HFFc6 (cell line): ENCODE measurements around the gene NUAK1. TPM values are rescaled to one million over a fixed set of nuclear protein-coding genes. Genes with fewer than 3 reads are reported as not detected.

Source experiments
- DNase-seq: peaks from one replicate; pipeline ENCODE4 v3.0.0-alpha.2; 2018
- H3K27ac Mint-ChIP-seq: 2 replicates; pipeline ENCODE4 v1.8.0; 2020; ENCODE audit warnings: mild to moderate bottlenecking, mixed read lengths
- H3K27me3 Mint-ChIP-seq: 2 replicates; pipeline ENCODE4 v1.8.0; 2021; ENCODE audit warnings: mild to moderate bottlenecking, moderate library complexity, mixed read lengths; ENCODE audit not compliant: insufficient read depth
- H3K36me3 Mint-ChIP-seq: 2 replicates; pipeline ENCODE4 v1.8.0; 2021; ENCODE audit warnings: low read depth, mixed read lengths
- H3K4me1 Mint-ChIP-seq: 2 replicates; pipeline ENCODE4 v1.8.0; 2020; ENCODE audit warnings: low read depth, mixed read lengths
- H3K4me3 Mint-ChIP-seq: 2 replicates; pipeline ENCODE4 v1.8.0; 2020; ENCODE audit warnings: mild to moderate bottlenecking, moderate library complexity, mixed read lengths
- H3K9me3 Mint-ChIP-seq: 2 replicates; pipeline ENCODE4 v1.8.0; 2020; ENCODE audit warnings: mild to moderate bottlenecking, mixed read lengths
- CTCF ChIP-seq: fragments of 200-600 bp; sonication (generic); IDR thresholded peaks from 2 replicates; pipeline ENCODE4 v1.5.0; 2021; ENCODE audit warnings: antibody characterized with exemption, mild to moderate bottlenecking
- total RNA-seq, 6 experiments: library from RNA; stranded (reverse); fragmentation: NEBNext Ultra II Directional; extraction: Animal tissue kit (Norgen Biotek cat#: 25700); gene quantifications; 2 replicates in 1 of 6; 3 replicates in 5 of 6; pipeline ENCODE4 v1.2.3, GENCODE V29; 2021

The NUAK1 gene
- total RNA-seq, 6 experiments from 2014 or later: 11.0 to 37.3 (median 14.1) TPM

- H3K4me3 Mint-ChIP-seq: peak overlapping the region; percentile 6; the same call in 1 of the 2 replicates
- H3K27ac Mint-ChIP-seq: peak overlapping the region; percentile 34; the same call in 1 of the 2 replicates
- peaks cover 43% of the 10 kb centered on the region for H3K4me1 Mint-ChIP-seq
- peak; percentile 60 for DNase-seq
- no peak for TF ChIP-seq CTCF
- H3K9me3 Mint-ChIP-seq: peaks cover 9% of the 10 kb centered on the region; the same call in 1 of the 2 replicates
- H3K27me3 Mint-ChIP-seq: peaks cover 4% of the 10 kb centered on the region; the same call in 1 of the 2 replicates
- peaks cover 21% of the 10 kb centered on the region for H3K36me3 Mint-ChIP-seq
Measured at GRCh38 chr12:106058256-106059182, 80.2 kb downstream of the NUAK1 start.

- Mint-ChIP-seq H3K4me1 (peaks cover 62% of the 10 kb centered on the region), H3K4me3 (no peak overlapping the region), H3K27me3 (no peaks in the 10 kb centered on the region; the same call in 1 of the 2 replicates), H3K27ac (no peak overlapping the region), H3K36me3 (peaks cover 16% of the 10 kb centered on the region), H3K9me3 (peaks cover 9% of the 10 kb centered on the region; the same call in 1 of the 2 replicates)
- TF ChIP-seq CTCF: no peak
- no peak for DNase-seq
Measured at GRCh38 chr12:106054049-106054448, 84.7 kb downstream of the NUAK1 start.

GRCh38 chr12:106051853-106052531, 86.8 kb downstream of the NUAK1 start:
- Mint-ChIP-seq H3K27ac (no peak overlapping the region), H3K36me3 (peaks cover 16% of the 10 kb centered on the region), H3K4me1 (peaks cover 53% of the 10 kb centered on the region), H3K9me3 (peaks cover 9% of the 10 kb centered on the region; the same call in 1 of the 2 replicates), H3K27me3 (no peaks in the 10 kb centered on the region; the same call in 1 of the 2 replicates), H3K4me3 (0 out of 2 replicates have a peak overlapping the region, but pooled peaks have one; percentile 8)
- no peak for TF ChIP-seq CTCF
- no peak for DNase-seq

- no peaks in the 10 kb centered on the region; the same call in 1 of the 2 replicates for H3K27me3 Mint-ChIP-seq
- no peak for TF ChIP-seq CTCF
- no peak overlapping the region for H3K27ac Mint-ChIP-seq
- peaks cover 74% of the 10 kb centered on the region for H3K4me1 Mint-ChIP-seq
- H3K36me3 Mint-ChIP-seq: no peaks in the 10 kb centered on the region
- no peak overlapping the region for H3K4me3 Mint-ChIP-seq
- no peaks in the 10 kb centered on the region for H3K9me3 Mint-ChIP-seq
- DNase-seq: no peak
Measured at GRCh38 chr12:106049546-106049945, 89.2 kb downstream of the NUAK1 start.

GRCh38 chr12:106049105-106049504, 89.6 kb downstream of the NUAK1 start:
- Mint-ChIP-seq H3K27ac (no peak overlapping the region), H3K4me3 (no peak overlapping the region), H3K9me3 (no peaks in the 10 kb centered on the region), H3K36me3 (no peaks in the 10 kb centered on the region), H3K27me3 (no peaks in the 10 kb centered on the region; the same call in 1 of the 2 replicates), H3K4me1 (peaks cover 74% of the 10 kb centered on the region)
- no peak for DNase-seq
- no peak for TF ChIP-seq CTCF
